D341Med (cell line): ENCODE results near the gene TRPM1.

Experiments used
- DNase-seq: peaks from one replicate; pipeline ENCODE4 v3.0.0; 2012; ENCODE audit warnings: low spot score

The TRPM1 gene

DNA sequence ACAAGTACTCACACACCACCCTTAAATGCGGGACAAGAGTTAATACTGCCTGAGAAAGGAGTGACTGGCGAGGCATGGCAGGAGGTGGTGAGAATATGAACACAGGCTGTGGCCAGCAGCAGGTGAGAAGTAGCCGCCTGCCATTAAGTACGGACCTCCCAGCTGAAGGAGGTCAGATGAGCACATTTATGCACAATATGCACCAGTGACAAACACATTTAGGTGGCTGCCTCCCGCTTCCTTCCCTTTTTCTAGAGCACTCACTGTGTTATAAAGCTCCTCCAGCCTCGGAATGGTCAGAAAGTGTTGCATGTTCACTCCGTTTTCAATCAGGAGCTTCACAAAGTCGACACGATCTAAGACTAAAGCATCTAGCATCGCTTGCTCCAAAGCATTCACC is 52.4 kb downstream of the TRPM1 start:
- no peak for DNase-seq

DNA sequence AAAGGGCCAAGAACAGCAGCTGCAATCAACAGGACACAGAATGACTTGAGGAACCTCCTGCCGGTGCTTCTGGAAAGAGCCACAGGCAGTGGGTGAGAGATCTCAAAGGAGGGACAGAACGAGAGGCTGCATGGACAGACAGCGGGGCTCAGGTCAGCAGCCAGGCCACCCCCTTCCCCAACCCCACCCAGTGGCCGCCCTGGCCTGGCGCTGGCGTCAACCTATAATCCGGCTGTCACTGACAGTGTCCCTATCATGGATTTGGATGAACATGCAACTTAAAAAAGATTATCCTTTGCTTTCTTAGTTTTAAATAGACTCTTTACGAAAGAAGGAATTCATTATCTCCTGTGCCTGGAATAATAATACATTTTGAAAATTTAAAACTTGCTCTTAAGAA is 54.1 kb downstream of the TRPM1 start:
- no peak for DNase-seq

DNA sequence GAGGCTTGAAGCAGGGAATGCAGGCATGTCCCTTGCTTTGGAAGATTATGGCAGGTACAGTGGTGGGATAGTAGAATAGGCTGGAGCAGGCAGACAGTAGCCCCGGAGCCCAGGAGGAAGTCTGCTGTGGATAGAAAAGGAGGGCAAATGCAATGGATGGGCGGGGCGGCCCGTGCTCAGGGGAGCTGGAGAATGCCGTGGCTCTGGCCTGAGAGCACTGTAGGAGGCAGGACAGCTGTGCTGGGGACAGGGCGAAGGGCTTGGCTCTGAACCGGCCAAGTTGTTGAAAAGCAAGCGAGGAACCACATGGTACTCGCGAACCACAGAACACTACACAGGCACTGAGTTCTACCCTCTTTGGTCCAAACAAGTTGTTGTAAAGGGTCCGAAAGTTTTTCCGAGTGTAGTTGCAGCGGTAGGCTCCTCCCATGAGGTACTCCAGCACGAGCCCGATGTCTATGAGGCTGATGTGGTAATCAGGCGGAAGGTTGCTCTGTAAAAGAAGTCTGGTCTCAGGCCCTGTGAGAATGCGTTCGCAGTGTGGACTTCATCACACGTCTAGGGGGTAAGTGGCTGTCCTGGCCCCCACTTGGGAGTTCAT is 54.7 kb downstream of the TRPM1 start:
- no peak for DNase-seq

- DNase-seq, result no peak
Measured at GRCh38 chr15:31045606-31046005, 55.9 kb downstream of the TRPM1 start.

- DNase-seq, result no peak
Measured at GRCh38 chr15:31042751-31043150, 58.8 kb downstream of the TRPM1 start.

DNA sequence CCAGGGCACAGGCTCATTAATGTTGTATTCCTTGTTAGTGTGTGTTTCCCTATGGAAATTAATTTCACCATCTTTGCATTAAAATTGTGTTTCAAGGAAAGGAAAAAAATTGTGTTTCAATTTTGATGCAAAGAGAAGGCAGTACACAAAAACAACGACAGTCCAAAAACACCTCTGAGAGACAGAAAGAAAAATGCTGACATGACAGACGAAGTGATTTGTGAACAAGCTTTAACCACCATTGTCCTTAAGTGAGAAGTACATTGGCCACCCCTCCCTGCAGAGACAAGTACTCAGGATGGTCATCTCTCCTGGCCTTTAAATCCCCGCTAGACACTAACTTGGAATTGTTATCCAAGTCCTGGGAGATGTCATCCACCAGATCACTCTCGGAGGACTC is 59.9 kb downstream of the TRPM1 start:
- DNase-seq, result no peak

- no peak for DNase-seq
Measured at GRCh38 chr15:31040611-31041010, 60.9 kb downstream of the TRPM1 start.

DNA sequence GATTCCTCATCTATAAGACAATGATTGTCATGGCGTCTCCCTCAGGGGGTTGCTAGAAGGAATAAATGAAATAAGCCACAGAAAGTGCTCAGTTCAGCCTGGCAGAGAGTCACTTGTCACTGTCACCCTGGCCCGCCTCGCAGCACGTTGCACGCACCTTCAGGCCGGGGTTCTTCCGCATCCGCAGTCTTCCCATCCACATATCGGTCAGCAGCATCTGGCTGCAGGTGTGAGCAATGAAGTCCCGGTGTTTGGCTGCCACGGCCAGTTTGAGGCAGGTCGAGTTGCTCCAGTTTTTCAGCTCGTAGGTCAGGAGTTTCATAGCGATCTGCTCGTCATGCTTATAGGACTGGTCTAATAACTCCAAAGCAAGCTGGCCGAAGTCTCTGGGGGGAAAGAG is 61.6 kb downstream of the TRPM1 start:
- DNase-seq, result no peak

DNA sequence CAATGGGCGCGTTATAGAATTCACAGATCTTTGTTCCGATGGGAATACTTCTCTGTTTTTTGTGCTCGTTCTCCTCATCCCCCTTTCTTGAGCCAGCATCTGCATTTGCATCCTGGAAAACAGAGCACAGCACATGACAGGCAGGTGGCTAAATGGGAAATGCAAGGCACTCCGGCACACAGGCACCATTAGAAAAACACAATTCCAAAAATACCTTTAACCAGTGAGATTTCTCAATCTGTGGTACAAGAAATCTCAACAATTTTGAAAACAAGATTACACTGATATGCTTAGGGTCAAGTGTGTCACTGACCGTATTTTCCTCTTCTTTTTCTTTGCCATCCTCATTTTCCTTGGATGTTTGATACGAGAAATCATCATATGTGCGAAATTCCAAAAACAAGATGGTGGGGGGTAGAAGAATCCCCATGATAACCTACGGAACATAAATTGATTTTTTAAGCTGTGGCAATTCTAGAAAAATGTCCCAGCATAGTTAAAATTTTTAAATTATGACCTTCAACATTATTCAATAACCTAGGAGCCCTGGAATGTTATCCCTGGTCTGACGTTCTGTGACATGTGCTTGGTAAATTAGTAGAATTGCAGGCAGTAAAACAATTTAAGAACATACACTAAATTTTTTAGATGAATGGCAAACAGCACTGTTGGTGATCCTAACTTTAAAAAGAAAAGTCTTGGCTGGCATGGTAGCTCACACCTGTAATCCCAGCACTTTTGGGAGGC is 63.6 kb downstream of the TRPM1 start:
- no peak for DNase-seq

GRCh38 chr15:31036783-31037182 is 64.7 kb downstream of the TRPM1 start:
- DNase-seq, result no peak

- DNase-seq, result no peak
Measured at GRCh38 chr15:31035610-31036009, 65.9 kb downstream of the TRPM1 start.

GRCh38 chr15:31034152-31034551 is 67.4 kb downstream of the TRPM1 start:
- no peak for DNase-seq

GRCh38 chr15:31032961-31033371 is 68.6 kb downstream of the TRPM1 start:
- DNase-seq, result no peak

DNA sequence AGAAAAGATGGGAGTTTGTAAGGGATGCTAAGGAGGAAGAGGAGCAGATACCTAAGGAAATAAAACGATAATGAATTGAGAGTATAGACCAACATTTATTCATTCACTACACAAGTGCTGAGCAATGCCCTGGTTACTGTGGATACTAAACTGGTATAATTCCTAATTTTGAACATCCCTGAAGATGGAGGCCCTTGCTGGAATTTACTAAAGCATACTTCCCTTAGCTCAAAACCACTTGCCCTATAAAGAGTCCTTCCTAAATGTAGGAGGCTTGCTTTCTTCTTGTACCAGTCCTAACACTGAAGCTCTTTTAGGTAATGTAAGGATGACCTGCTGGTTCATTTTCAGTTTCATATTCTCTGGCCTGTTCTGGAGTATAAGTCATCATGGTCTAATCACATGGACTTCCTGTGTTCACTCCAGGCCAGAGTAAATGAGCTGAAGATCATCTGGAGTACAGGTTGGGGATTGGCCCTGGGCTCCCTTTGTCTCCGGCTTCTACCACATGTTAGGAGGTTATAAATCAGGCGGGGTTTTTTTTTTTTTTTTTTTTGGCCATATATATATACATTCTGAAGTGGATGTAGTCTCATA is 70.0 kb downstream of the TRPM1 start:
- no peak for DNase-seq

DNA sequence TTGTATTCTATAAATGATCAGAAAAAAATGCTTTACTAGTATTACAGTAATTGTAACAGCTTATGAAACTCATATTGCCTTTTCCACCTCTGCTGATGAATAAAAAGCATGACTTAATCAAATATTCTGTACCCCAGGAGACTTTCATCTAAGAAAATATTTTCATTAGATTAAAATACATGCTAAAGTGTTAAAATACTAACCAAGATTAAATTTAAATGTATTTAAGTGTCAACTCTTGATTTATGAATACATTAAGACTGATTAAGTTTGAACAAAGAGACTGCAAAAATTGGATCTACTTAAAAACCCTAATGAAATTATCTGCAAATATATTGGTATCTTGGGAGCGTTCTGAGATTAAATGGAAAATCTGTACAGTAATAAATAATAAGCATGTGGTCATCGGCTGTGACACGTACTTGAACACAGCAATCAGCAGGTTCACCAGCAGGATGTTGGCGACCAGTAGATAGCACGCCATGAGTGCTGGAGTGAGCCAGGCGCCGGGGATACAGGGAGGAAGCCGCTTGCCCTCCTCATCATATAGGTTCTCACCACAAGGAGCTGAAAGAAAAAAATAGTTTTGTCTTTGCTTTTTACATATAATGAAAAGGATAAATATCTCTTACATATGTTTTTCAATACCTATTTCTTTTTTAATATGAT is 73.5 kb downstream of the TRPM1 start:
- DNase-seq, result no peak

DNA sequence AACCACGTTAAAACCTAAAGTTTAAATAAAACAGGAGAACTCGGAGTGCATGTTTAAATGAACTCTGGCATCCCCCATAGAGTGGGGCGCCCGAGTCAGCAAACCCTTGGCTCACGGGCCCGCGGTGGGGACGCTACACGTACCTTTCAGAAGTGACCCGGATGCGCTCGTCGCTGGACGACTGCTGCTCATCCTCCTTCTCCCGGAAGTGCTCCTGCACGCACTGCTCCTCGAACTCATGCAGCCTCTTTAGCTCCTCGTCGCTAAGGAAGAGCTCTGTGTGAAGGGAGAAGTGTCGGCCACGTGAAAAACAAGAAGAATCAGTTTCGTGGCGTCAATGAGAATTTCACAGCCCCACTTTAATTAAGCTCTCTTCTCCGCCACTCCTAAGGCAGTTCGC is 75.5 kb downstream of the TRPM1 start:
- no peak for DNase-seq

DNA sequence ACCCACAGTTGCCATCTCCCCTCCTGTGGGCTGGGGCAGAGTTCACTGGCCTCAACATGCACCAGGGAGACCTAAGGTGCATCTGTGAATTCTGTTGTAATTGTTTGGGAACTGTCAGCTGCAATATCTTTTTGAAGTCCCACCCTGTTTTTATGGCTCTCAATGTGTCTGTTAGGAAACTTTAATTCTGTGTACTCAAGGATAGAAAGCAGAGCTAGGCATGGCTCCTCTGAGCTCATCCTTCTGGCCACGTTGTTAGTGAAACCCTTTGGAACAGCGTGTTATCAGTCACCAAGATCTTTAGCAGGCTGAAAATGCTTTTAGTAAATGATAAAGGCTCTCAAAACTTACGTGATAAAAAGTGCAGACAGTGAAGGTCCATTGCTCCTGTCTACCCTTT is 76.5 kb downstream of the TRPM1 start:
- DNase-seq, result no peak

DNA sequence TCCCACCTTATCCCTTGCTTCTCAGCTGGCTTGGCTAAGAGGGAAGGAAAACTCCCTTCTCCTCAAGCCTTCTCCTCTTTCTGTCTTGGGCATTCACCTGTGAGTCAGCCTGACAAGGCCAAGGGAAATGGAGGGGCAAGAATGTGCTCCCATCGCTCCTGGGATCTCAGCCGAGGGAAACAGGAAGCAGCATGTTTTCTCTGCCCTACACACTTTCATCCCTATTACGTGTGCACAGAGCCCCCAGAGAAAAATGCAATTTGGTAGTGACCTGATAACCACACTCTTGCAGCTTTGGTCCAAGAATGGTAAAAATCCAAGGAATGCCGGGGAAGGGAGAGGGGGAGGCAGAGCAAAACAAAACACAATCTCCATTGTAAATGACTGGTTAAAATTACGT is 77.2 kb downstream of the TRPM1 start:
- no peak for DNase-seq

GRCh38 chr15:31023841-31024240 is 77.7 kb downstream of the TRPM1 start:
- DNase-seq, result no peak

- no peak for DNase-seq
Measured at GRCh38 chr15:31021067-31021665, 80.4 kb downstream of the TRPM1 start.

GRCh38 chr15:31020542-31020941 is 81.0 kb downstream of the TRPM1 start:
- no peak for DNase-seq

GRCh38 chr15:31019986-31020385 is 81.5 kb downstream of the TRPM1 start:
- no peak for DNase-seq

DNA sequence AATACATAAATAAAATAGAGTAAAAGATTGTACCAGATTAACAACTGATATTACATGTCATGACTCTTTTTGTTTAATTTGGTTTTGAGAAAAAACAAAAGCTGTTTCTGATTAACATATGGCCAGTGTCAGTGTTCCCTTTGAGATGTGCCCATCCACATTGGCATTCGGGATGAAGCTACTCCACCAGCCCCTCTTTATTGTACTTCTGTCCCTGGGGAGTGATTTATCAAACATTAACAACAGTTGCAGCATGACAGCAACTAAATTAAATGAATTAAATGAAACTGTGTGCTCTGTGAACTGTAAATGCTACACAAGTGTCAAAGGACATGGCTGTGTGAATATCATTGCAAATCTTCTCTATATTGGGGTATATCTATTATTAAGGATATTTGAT is 84.2 kb downstream of the TRPM1 start:
- no peak for DNase-seq
